Endothelial cell of umbilical vein (primary cell): ENCODE data around the gene SETD1A. TPM values are rescaled to one million over a fixed set of nuclear protein-coding genes. Genes with fewer than 3 reads are reported as not detected.

Experiments
- BruUV-seq: library from RNA; stranded (reverse); fragments of 400-500 nt; replicated peaks from 2 replicates; lab custom pipeline; 2021; lab: Mats Ljungman, UMichigan
- CTCF ChIA-PET: fragments of 300-600, 350-600 bp; sonication (Branson Sonifier 250); formaldehyde crosslinking; loops from one replicate; lab custom pipeline; 2021; ENCODE audit warnings: antibody characterized with exemption, inconsistent platforms; lab: Charles Lee
- POLR2A ChIA-PET: fragments of 300-600, 350-600 bp; sonication (Branson Sonifier 250); formaldehyde crosslinking; loops from one replicate; lab custom pipeline; 2021; ENCODE audit warnings: antibody characterized with exemption, inconsistent platforms; lab: Charles Lee
- DNase-seq: peaks from one replicate; pipeline ENCODE4 v3.0.0-alpha.2; 2011; ENCODE audit warnings: low read depth, low spot score
- FAIRE-seq: peaks from 2 replicates; lab custom pipeline; 2011; peaks lifted over from hg19 to GRCh38; lab: Jason Lieb, UNC
- H2AFZ ChIP-seq: 2 replicates; pipeline ENCODE4 v1.6.0; 2012; ENCODE audit warnings: low read depth, low read length, control low read depth, inconsistent platforms
- H3K27ac ChIP-seq: 2 replicates; pipeline ENCODE4 v1.5.1; 2011; ENCODE audit warnings: low read depth, mild to moderate bottlenecking, control low read depth, low read length, moderate library complexity; ENCODE audit not compliant: insufficient read depth
- H3K27me3 ChIP-seq, 2 experiments: 2 replicates each; pipeline versions ENCODE4 v1.6.0 to v1.6.1; 2011; ENCODE audit warnings: low read length in 2 of 2, mixed read lengths in 1 of 2; ENCODE audit not compliant: control insufficient read depth in 2 of 2, insufficient read depth in 2 of 2
- H3K36me3 ChIP-seq, 2 experiments: 2 replicates in 1 of 2; 3 replicates in 1 of 2; pipeline ENCODE4 v1.5.1; 2011; ENCODE audit warnings: low read length in 2 of 2, mild to moderate bottlenecking in 1 of 2, moderate library complexity in 1 of 2; ENCODE audit not compliant: control insufficient read depth in 2 of 2, insufficient read depth in 2 of 2; ENCODE audit errors: extremely low read depth in 1 of 2
- H3K4me1 ChIP-seq: 3 replicates; pipeline ENCODE4 v1.5.1; 2011; ENCODE audit warnings: mild to moderate bottlenecking, low read length; ENCODE audit not compliant: control insufficient read depth, insufficient read depth; ENCODE audit errors: extremely low read depth
- H3K4me2 ChIP-seq: 2 replicates; pipeline ENCODE4 v1.6.1; 2011; ENCODE audit warnings: low read length, control low read depth, mixed read lengths; ENCODE audit not compliant: insufficient read depth
- H3K4me3 ChIP-seq, 3 experiments: fragments of 200-600 bp in 1 of 3; sonication (generic), shearing (Covaris generic) in 1 of 3; replicated peaks in 1 of 3; 2 replicates each; pipeline ENCODE4 v1.5.1; 2011 to 2016; ENCODE audit warnings: control low read depth in 3 of 3, low read length in 3 of 3, mild to moderate bottlenecking in 2 of 3, inconsistent platforms in 1 of 3, low read depth in 1 of 3, moderate library complexity in 1 of 3; ENCODE audit not compliant: insufficient read depth in 1 of 3
- H3K79me2 ChIP-seq: 2 replicates; pipeline ENCODE4 v1.6.0; 2012; ENCODE audit warnings: low read length, inconsistent platforms; ENCODE audit not compliant: control insufficient read depth, insufficient read depth
- H3K9ac ChIP-seq: replicated peaks from 2 replicates; pipeline ENCODE3; 2011; ENCODE audit warnings: low read length, control low read depth; ENCODE audit not compliant: insufficient read depth; ENCODE audit errors: extremely low read depth
- H3K9me1 ChIP-seq: replicated peaks from 3 replicates; pipeline ENCODE4 v1.6.0; 2011; ENCODE audit warnings: mild to moderate bottlenecking, low read length; ENCODE audit not compliant: control insufficient read depth, insufficient read depth; ENCODE audit errors: extremely low read depth
- H3K9me3 ChIP-seq: replicated peaks from 2 replicates; pipeline ENCODE4 v1.5.1; 2012; ENCODE audit warnings: low read length, inconsistent platforms; ENCODE audit not compliant: control insufficient read depth, insufficient read depth
- H4K20me1 ChIP-seq: replicated peaks from 2 replicates; pipeline ENCODE3; 2011; ENCODE audit warnings: mild to moderate bottlenecking, low read length; ENCODE audit not compliant: control insufficient read depth, insufficient read depth; ENCODE audit errors: extremely low read depth
- EZH2 ChIP-seq: IDR thresholded peaks from 2 replicates; pipeline ENCODE4 v1.6.1; 2012; ENCODE audit warnings: borderline replicate concordance, low read depth, mild to moderate bottlenecking, moderate library complexity, low read length, inconsistent platforms; ENCODE audit not compliant: severe bottlenecking
- FOS ChIP-seq: IDR thresholded peaks from 2 replicates; pipeline ENCODE4 v1.6.1; 2011; ENCODE audit warnings: mild to moderate bottlenecking, low read length, moderate library complexity, borderline replicate concordance; ENCODE audit not compliant: insufficient read depth
- GATA2 ChIP-seq: IDR thresholded peaks from 2 replicates; pipeline ENCODE4 v1.7.0; 2011; ENCODE audit warnings: low read depth, mild to moderate bottlenecking, moderate library complexity, mixed read lengths, low read length; ENCODE audit not compliant: insufficient read length, insufficient read depth
- JUN ChIP-seq: IDR thresholded peaks from 2 replicates; pipeline ENCODE4 v1.6.1; 2011; ENCODE audit warnings: borderline replicate concordance, low read depth; ENCODE audit not compliant: insufficient read length, insufficient read depth
- MAX ChIP-seq: IDR thresholded peaks from 2 replicates; pipeline ENCODE4 v1.6.1; 2011; ENCODE audit not compliant: insufficient read depth, insufficient read length
- MYC ChIP-seq: IDR thresholded peaks from one replicate; pipeline ENCODE4 v1.6.1; 2011; ENCODE audit warnings: mild to moderate bottlenecking, low read depth, low read length
- POLR2A ChIP-seq: IDR thresholded peaks from 2 replicates; pipeline ENCODE4 v1.6.1; 2012; ENCODE audit warnings: low read depth, mild to moderate bottlenecking, control low read depth, low read length
- POLR2AphosphoS5 ChIP-seq: IDR thresholded peaks from 2 replicates; pipeline ENCODE4 v1.6.1; 2012; ENCODE audit warnings: low read depth, mild to moderate bottlenecking, control low read depth, low read length, moderate library complexity; ENCODE audit not compliant: insufficient read depth
- dilution Hi-C: fragments of 300-500 bp; cut with MboI; formaldehyde crosslinking; loops from one replicate; pipeline ENCODE4 v1.15.0; 2019; ENCODE audit warnings: low sequenced_read_pairs; ENCODE audit not compliant: extremely low pct_ligation_motif_present
- intact Hi-C: fragments of 100-400 bp; cut with micrococcal nuclease; formaldehyde crosslinking; loops from one replicate; pipeline ENCODE4 v1.10.0; 2022
- polyA plus RNA-seq, 4 experiments: library from polyadenylated mRNA; depleted of rRNA in 3 of 4; stranded (reverse) in 3 of 4; unstranded in 1 of 4; fragments of >200 nt; gene quantifications; 2 replicates each; pipeline versions ENCODE4 v1.2.1 to v1.2.3, GENCODE V29; 2011 to 2012; ENCODE audit warnings: missing spikeins in 1 of 4
- total RNA-seq: library from RNA; stranded (reverse); gene quantifications from 2 replicates; pipeline ENCODE4 v1.2.3, GENCODE V29; 2021
- TF ChIP-seq, protein P1 (sequence below), 2 donors: IDR thresholded peaks; 1 replicate in 1 of 2; 2 replicates in 1 of 2; pipeline ENCODE4 v1.5.1; 2011; ENCODE audit warnings: low read length in 2 of 2, mild to moderate bottlenecking in 2 of 2, moderate library complexity in 2 of 2, control low read depth in 1 of 2, inconsistent platforms in 1 of 2, low read depth in 1 of 2; ENCODE audit not compliant: insufficient read depth in 1 of 2; ENCODE audit errors: extremely low read depth in 1 of 2

SETD1A gene
- total and polyA plus RNA-seq, 2 donors (not counting 3 experiments of a cell fraction or from before 2014, with no cell fraction given): 3.5 to 21.3 TPM

- no peak overlapping the region for H3K9ac ChIP-seq
These were observed 32.5 kb upstream of the SETD1A start for GRCh38 chr16:30924913-30925631.

More at GRCh38 chr16:30924913-30925631, 32.5 kb upstream of the SETD1A start:
- no peaks in the 10 kb centered on the region for H3K27me3 ChIP-seq
- H3K79me2 ChIP-seq: no peaks in the 10 kb centered on the region
- H3K4me2 ChIP-seq: peak overlapping the region; percentile 44
- TF ChIP-seq, protein P1, sequence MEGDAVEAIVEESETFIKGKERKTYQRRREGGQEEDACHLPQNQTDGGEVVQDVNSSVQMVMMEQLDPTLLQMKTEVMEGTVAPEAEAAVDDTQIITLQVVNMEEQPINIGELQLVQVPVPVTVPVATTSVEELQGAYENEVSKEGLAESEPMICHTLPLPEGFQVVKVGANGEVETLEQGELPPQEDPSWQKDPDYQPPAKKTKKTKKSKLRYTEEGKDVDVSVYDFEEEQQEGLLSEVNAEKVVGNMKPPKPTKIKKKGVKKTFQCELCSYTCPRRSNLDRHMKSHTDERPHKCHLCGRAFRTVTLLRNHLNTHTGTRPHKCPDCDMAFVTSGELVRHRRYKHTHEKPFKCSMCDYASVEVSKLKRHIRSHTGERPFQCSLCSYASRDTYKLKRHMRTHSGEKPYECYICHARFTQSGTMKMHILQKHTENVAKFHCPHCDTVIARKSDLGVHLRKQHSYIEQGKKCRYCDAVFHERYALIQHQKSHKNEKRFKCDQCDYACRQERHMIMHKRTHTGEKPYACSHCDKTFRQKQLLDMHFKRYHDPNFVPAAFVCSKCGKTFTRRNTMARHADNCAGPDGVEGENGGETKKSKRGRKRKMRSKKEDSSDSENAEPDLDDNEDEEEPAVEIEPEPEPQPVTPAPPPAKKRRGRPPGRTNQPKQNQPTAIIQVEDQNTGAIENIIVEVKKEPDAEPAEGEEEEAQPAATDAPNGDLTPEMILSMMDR (IDR thresholded peaks at IDR 0.05; ENCODE audit: extremely low read depth in 1 of 2, insufficient read depth in 1 of 2, low read depth in 1 of 2, low read length in 2 of 2): no peak
- TF ChIP-seq FOS (no peak), POLR2A (no peak), GATA2 (no peak), MYC (no peak), MAX (no peak), POLR2AphosphoS5 (no peak), EZH2 (no peak), JUN (no peak)
- H4K20me1 ChIP-seq: no peaks in the 10 kb centered on the region
- ChIA-PET POLR2A (no interaction called here), CTCF (interaction anchor here (1.6 kb wide), 1 partner anchor 80 kb away, joined by 9 read pairs; no protein-coding TSS in a partner anchor)
- no TSS peak for BruUV-seq
- peak overlapping the region in 2 of 3 experiments; percentile 39 to 87 for H3K4me3 ChIP-seq
- H3K27ac ChIP-seq: no peak overlapping the region
- peaks cover 2% of the 10 kb centered on the region for H3K4me1 ChIP-seq
- FAIRE-seq (no peak), DNase-seq (no peak)
- dilution Hi-C loops (no loop called here), intact Hi-C loops (loop anchor here (5.0 kb wide), 1 partner anchor 163 kb away; the partner anchor contains the start of genes CFAP119 and RNF40)
- H3K9me1 ChIP-seq: no peaks in the 10 kb centered on the region
- no peak overlapping the region for H2AFZ ChIP-seq
- H3K36me3 ChIP-seq: peaks cover 0 to 18% of the 10 kb centered on the region in 2 experiments
- no peaks in the 10 kb centered on the region for H3K9me3 ChIP-seq
